Hippocampal formation (tissue), 2 donors: ENCODE measurements around the gene THADA.
"Not testable (repeated sequence)": the region's sequence is repeated elsewhere in the genome, so short reads cannot be mapped to it uniquely, and the experiment has no call there.

Experiments
- DNase-seq, 2 donors: peaks; one replicate each; lab custom pipeline; 2025; lab: John Stamatoyannopoulos, UW

The THADA gene

GRCh38 chr2:43414586-43415135 lies 181.2 kb downstream of the THADA start:
- DNase-seq: no peak

- no peak for DNase-seq
These were observed 181.8 kb downstream of the THADA start for GRCh38 chr2:43414033-43414432.

DNA sequence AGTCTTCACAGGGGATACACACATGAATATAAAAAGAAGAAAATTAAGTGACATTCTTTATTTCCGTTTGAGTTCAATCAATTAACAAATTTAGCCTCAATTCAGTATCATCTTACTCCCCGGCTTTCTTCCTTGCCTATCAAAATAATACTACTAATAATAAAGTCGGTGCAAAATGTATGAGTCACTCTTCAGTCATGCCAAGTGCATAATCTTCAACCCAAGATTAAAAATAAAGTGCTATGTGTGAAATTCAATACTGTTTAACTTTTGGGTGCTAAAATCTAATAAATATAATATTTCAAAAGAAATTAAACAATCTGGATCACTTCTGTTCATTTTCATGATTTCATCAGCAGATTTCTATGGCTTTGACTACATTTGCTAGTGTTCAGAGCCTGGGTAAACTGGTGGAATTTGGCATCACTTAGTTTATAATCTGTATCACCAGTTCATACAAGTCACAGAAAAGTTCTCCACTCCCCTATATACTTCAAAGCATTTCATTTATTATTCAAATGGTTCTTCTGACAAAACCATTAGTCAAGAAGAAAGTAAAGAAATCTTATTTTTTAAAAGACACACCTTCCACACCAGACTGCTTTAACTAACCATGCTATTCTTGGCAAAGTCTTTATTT lies 183.6 kb downstream of the THADA start:
- DNase-seq: no peak

- DNase-seq: no peak
These were observed 185.7 kb downstream of the THADA start for GRCh38 chr2:43410055-43410604.

- DNase-seq: peak in 1 of 2 donors; percentile 17
These were observed 187.3 kb downstream of the THADA start for GRCh38 chr2:43408407-43409160.

GRCh38 chr2:43407935-43408334 lies 187.9 kb downstream of the THADA start:
- no peak for DNase-seq

GRCh38 chr2:43406651-43407279 lies 189.1 kb downstream of the THADA start:
- no peak for DNase-seq

- no peak for DNase-seq
These were observed 190.0 kb downstream of the THADA start for GRCh38 chr2:43405829-43406228.

DNA sequence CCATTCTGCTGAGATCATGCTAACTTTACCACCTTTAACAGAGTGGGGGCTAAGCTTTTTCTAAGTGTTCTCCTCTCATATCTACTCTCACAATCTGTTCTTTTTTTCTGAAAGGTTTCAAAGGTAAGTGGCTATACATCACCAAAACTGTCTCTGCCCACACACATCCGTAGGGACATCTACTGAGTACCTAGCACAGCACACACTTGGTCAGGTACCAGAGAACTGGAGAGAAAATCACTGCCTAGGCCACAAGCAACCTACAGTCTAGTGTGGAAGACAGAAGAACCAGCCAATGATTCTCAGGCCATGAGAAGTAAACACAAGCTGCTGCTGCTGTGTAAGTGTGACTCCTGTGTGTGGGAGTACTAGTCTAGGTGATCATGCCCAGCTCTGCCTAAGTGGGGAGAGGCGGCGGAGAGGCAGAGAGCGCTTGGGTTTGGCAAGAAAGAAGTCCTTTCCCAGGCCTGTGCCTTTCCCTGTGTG lies 193.3 kb downstream of the THADA start:
- no peak for DNase-seq

GRCh38 chr2:43402002-43402401 lies 193.8 kb downstream of the THADA start:
- DNase-seq: no peak

GRCh38 chr2:43400508-43400907 lies 195.3 kb downstream of the THADA start:
- no peak for DNase-seq

GRCh38 chr2:43399515-43400264 lies 196.1 kb downstream of the THADA start:
- DNase-seq: no peak

DNA sequence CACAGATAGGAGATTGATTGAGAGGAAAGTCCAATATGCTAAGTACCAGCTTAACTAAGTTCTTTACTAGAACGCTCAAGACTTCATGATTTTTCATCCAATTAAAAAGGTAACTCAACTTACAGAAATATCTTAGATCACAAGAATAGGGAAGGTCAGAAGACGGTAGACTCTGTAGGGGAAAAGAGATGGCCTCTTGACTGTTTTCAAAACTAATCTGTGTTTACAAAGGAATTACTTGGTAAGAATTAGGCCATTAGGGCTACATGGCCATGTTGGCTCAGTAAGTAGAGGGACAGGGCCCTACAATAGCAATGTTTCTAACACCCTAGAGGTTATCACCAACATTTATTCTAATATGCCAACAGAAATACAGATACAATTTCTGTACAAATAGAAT lies 196.7 kb downstream of the THADA start:
- DNase-seq: no peak

DNA sequence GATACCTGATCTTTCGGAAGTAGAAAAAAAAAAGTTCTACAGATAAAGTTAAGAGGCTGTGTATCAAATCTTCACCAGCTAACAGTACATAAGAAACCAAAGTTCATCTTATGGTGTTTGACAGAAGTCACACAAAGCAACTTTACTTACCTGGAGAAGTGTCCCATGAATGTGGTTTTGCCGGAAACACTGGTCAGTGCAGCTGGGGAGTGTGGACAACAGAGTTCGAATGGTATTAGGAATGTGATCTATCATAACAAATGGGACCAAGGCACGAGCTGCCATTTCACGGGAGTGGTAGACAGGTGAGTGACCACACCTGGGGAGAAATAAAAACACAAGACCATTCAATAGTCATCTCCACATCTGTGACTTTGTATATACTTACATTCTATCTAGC lies 198.0 kb downstream of the THADA start:
- no peak for DNase-seq

GRCh38 chr2:43397411-43397810 lies 198.4 kb downstream of the THADA start:
- no peak for DNase-seq

DNA sequence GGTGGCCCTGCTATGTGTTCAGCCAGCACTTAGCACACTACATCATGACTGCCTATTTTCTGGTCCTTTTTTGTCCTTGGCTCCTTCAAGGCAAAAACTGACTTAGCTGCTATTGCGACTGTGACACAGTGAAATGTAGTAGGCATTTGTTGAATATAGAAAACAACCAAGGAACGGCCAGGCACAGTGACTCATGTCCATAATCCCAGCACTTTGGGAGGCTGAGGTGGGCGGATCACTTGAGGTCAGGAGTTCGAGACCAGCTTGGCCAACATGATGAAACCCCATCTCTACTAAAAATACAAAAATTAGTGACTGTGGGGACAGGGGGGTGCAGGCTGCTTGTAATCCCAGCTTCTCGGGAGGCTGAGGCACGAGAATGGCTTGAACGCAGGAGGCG lies 199.5 kb downstream of the THADA start:
- not testable (repeated sequence) for DNase-seq

- no peak for DNase-seq
These were observed 201.9 kb downstream of the THADA start for GRCh38 chr2:43393918-43394317.

DNA sequence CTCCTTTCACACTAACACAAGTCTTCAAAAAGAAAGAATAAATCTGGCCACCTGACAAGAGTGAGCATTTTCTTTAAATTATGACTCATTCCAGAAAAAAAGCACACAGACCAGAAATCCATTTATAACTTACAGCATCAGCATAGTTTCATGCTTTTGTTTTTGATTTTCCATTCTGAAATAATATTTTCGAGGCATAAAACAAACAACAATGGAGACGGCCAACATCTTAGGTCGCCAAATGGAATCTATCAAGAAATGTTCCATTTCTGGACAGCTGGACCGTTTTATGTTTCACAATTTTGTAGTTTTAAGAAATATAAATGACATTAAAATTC lies 204.0 kb downstream of the THADA start:
- no peak for DNase-seq

DNA sequence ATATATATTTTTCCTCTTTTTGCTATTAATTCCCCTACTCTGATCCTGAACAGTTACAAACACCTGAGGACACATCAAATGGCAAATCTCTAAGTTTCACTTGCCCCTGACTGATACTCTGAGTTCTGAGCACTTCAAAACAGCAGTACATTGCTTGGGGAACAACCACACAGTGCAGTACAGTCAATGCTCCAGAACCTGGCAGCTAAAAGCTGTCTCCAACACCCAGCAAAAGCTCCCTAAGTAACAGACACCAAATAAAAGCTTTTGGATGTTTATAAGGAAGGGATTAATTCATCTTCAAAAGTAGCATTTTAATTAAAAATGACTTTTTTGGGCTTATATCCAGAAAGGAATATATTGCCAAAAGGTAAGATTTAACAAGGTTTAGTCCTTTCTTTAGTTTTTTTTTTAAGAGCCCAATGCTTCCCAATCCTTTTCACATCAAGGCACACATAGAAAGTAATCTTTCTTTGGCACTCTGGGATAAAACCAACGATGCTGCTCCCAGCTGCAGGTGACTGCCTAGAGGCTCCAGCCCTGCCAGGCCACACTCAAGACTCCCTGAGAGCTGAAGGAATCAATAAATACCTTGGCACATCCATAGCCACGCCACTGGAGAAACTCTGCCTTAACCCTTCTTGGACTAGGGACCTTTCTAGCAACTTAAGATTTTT lies 204.5 kb downstream of the THADA start:
- DNase-seq: no peak

DNA sequence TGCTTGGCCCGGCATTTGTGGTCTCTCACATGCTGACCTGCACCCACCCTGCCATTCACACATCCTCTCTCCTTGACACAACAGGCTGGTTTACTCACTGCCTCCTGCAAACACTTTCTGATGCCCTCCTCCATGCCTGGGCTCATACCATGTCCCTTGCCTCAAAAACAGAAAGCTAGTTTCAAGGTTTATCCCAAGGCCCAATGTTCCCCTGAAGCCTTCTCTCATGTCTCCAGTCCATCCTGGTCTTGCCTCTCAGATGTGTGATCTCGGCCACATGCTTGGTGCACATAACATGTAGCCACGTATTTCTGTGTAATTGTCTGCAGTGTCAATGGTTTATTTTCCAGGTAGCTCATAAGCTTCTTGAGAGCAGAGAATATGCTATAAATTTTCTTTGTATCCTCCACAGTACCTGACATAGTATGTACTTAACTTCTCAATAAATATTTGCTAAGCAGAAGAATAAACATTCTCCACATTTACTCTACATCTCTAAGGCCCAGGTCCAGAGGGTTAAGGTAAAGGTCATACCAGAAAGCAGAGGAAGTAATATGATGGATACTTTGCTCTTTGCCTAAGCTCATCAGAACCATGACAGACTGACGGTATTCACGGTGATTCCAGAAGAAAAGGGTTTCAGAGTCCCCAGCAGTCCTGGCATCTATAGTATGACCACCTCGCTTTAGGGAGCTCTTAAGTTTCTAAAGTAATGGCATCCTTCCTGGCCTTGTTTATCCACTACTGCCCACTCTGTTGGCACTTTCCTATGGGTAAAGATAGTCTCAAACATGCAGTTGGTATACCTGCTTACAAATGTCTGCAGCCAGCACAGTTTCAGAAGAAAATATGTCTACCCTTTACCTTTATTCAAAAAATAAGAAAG lies 206.0 kb downstream of the THADA start:
- DNase-seq: no peak
